ENCODE measurements around the gene PIK3C3. TPM values are rescaled to one million over a fixed set of nuclear protein-coding genes. Genes with fewer than 3 reads are reported as not detected.

Gene PIK3C3
- total RNA-seq, 4 donors from 2014 or later = 35.5 to 54.7 (median 39.6) TPM

- 83 to 85% methylated on average over 10 of the region's 10 CpGs for WGBS, 2 donors
- no peak overlapping the region for H3K4me3 ChIP-seq (ENCODE audit: low read depth, poor library complexity, severe bottlenecking)
- TF ChIP-seq CTCF (IDR thresholded peaks at IDR 0.05) = no peak
- TF ChIP-seq POLR2A (IDR thresholded peaks at IDR 0.05) = no peak
- intact Hi-C loops (cut with DNase I; ENCODE audit: low total_unique reads) = loop anchor here (10.0 kb wide), 1 partner anchor 1152 kb away; no protein-coding TSS in a partner anchor
- no peak for DNase-seq (ENCODE audit: low spot score in 2 of 2)
These were observed 157.8 kb downstream of the PIK3C3 start for GRCh38 chr18:42112657-42113420.

DNA sequence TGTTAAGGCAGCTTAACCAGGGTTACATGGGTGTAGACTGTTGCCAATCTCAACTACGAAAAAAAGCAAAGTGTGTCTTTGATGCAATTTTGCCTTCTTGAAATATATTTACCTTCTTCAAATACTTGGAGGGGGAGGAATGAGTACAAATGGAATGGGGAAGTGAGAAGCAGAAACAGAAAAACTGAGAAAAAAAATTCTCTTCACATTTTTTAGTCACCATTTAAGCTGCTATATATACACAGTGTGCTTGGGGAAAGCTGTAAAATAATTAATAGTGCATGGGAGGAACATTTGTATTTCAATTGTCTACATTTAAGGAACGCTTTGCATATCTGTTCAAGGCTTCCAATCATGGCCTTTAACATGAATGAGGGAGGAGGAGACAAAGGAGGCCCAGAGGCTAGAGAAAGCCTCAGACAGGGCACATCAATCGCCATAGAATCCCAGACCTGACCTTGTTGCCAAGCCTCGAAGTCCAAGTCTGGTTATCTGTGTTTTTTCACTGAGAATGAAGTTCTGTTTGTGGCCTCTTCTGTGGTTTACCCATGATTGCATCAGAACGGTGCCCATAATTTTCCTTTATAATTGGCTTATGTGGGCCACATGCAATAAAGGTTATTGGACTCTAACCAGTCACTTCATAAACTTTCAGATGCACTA is 158.6 kb downstream of the PIK3C3 start:
- intact Hi-C loops (cut with DNase I; ENCODE audit: low total_unique reads) = loop anchor here (10.0 kb wide), 1 partner anchor 1151 kb away; no protein-coding TSS in a partner anchor
- H3K4me3 ChIP-seq (ENCODE audit: low read depth, poor library complexity, severe bottlenecking) = no peak overlapping the region
- TF ChIP-seq CTCF (IDR thresholded peaks at IDR 0.05) (no peak), POLR2A (IDR thresholded peaks at IDR 0.05) (no peak)
- DNase-seq (ENCODE audit: low spot score in 2 of 2) = no peak
- WGBS, 2 donors = 44 to 54% methylated on average over 5 of the region's 5 CpGs

DNA sequence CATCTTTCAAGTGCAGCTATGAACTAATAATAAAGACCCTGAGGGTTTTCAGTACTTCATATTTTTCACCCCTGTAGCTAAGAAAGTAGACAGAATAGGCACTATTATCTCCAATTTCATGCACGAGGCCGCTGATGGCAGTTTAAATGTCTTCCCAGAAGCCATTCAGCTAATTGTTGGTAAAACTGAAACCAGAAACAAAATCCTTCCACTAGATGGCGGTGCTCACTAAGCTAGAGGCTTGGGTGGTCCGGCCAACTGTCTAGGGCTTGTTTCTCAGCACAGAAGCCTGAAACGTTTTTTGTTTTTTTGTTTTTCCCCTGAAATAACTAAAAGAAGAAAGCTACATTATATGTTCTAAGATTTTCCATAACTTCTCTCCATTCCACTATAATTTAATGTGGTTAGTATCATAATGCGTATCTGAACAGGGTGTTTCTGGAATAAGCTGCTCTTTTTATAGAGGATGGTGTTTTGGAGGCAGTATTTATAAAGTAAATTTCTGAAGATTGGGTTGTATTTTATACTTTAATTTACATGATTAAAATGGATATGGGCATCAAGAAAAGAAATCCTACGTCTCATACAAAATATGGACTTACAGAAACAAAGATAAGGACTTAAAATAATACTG is 159.4 kb downstream of the PIK3C3 start:
- peak; percentile 64 to 87 for DNase-seq (ENCODE audit: low spot score in 2 of 2)
- 25% methylated on average over 7 of the region's 7 CpGs for WGBS, 2 donors
- no peak overlapping the region for H3K4me3 ChIP-seq (ENCODE audit: low read depth, poor library complexity, severe bottlenecking)
- TF ChIP-seq POLR2A (IDR thresholded peaks at IDR 0.05) (no peak), CTCF (IDR thresholded peaks at IDR 0.05) (peak in 1 of 3 donors; percentile 49)
- intact Hi-C loops (cut with DNase I; ENCODE audit: low total_unique reads) = loop anchor here (10.0 kb wide), 1 partner anchor 1150 kb away; no protein-coding TSS in a partner anchor

- intact Hi-C loops (cut with DNase I; ENCODE audit: low total_unique reads) = no loop called here
- no peak overlapping the region for H3K4me3 ChIP-seq (ENCODE audit: low read depth, poor library complexity, severe bottlenecking)
- WGBS, 2 donors = 71 to 82% methylated on average over 1 of the region's 1 CpG
- TF ChIP-seq POLR2A (IDR thresholded peaks at IDR 0.05) (no peak), CTCF (IDR thresholded peaks at IDR 0.05) (no peak)
- no peak for DNase-seq (ENCODE audit: low spot score in 2 of 2)
These were observed 171.6 kb downstream of the PIK3C3 start for GRCh38 chr18:42126586-42126985.

DNA sequence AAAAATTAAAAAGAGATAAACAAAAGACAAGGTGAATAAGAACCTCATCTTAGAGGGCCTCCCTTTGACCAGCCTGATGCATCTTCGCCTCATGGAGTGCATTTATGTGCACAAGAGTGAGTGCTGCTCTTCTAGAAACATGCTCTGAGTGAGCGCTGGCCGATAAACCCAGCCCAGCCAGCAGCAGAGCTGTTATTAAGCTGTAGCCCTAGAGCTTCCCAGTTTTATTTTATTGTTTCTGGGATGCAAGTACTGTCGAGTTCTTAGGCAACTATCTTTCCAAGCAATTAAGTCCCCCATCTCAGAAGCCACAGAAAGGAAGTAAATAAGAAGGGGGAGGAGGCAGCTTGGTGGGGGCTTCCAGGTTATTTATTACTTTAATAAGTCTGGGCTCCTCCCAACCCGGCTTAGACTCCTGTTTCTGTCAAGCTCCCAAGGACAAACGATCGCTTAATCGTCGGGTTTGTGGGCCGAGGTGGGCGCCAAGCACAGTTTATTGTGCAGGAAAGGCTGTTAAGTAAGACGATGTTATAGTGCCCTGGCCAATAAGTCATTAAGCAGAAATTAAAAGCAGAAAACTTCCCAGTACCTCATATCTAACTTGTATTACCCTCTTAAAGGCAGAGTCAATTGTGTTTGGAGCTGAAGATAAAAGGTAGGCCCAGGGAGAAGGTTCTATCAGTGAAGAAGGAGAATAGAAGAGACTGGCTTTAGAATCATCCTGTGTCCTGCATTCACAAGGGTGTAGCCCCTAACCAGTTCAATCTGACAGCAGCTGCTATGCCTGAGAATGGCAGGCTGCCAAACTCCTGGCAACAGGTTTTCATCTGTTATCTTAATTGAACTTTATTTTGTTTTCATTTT is 176.3 kb downstream of the PIK3C3 start:
- no peak for DNase-seq (ENCODE audit: low spot score in 2 of 2)
- 24 to 28% methylated on average over 12 of the region's 12 CpGs for WGBS, 2 donors
- TF ChIP-seq CTCF (IDR thresholded peaks at IDR 0.05) = no peak
- H3K4me3 ChIP-seq (ENCODE audit: low read depth, poor library complexity, severe bottlenecking) = no peak overlapping the region
- intact Hi-C loops (cut with DNase I; ENCODE audit: low total_unique reads) = no loop called here
